Liver (tissue), 9 donors: ENCODE data around the gene PTK7. TPM values are rescaled to one million over a fixed set of nuclear protein-coding genes. Genes with fewer than 3 reads are reported as not detected.

ENCODE experiments used
- DNase-seq: peaks from one replicate; pipeline ENCODE4 v3.0.0-alpha.2; 2017; ENCODE audit warnings: low spot score
- H3K27ac ChIP-seq, 2 donors: one replicate each; pipeline ENCODE4 v1.7.0; 2013; ENCODE audit warnings: inconsistent platforms in 2 of 2, low read length in 2 of 2, control low read depth in 1 of 2, low read depth in 1 of 2, mild to moderate bottlenecking in 1 of 2
- H3K27me3 ChIP-seq, 4 donors: one replicate each; pipeline versions ENCODE4 v1.6.1 to v1.7.0; 2013; ENCODE audit warnings: low read length in 3 of 4, inconsistent platforms in 1 of 4, mild to moderate bottlenecking in 1 of 4, moderate library complexity in 1 of 4; ENCODE audit not compliant: control insufficient read depth in 4 of 4, insufficient read depth in 4 of 4
- H3K36me3 ChIP-seq, 4 donors: one replicate each; pipeline versions ENCODE4 v1.6.1 to v1.7.0; 2013; ENCODE audit warnings: low read length in 3 of 4, mild to moderate bottlenecking in 3 of 4, low read depth in 1 of 4, moderate library complexity in 1 of 4; ENCODE audit not compliant: control insufficient read depth in 4 of 4, insufficient read depth in 3 of 4
- H3K4me1 ChIP-seq, 4 donors: one replicate each; pipeline versions ENCODE4 v1.6.1 to v1.7.0; 2013; ENCODE audit warnings: low read length in 3 of 4, mild to moderate bottlenecking in 3 of 4, moderate library complexity in 1 of 4; ENCODE audit not compliant: control insufficient read depth in 4 of 4, insufficient read depth in 4 of 4
- H3K4me3 ChIP-seq, 3 donors: one replicate each; pipeline versions ENCODE4 v1.6.1 to v1.7.0; 2013; ENCODE audit warnings: low read length in 3 of 3, control low read depth in 1 of 3, low read depth in 1 of 3, mild to moderate bottlenecking in 1 of 3
- H3K9ac ChIP-seq, 2 donors: one replicate each; pipeline ENCODE4 v1.7.0; 2013; ENCODE audit warnings: low read length in 2 of 2, mild to moderate bottlenecking in 2 of 2, moderate library complexity in 2 of 2, control low read depth in 1 of 2, low read depth in 1 of 2
- H3K9me3 ChIP-seq, 4 donors: one replicate each; pipeline versions ENCODE4 v1.6.1 to v1.7.0; 2013; ENCODE audit warnings: low read length in 3 of 4; ENCODE audit not compliant: control insufficient read depth in 4 of 4
- EGR1 ChIP-seq, 2 donors: IDR thresholded peaks; 2 replicates each; pipeline ENCODE4 v1.6.1; 2016 to 2018; ENCODE audit warnings: antibody characterized with exemption in 2 of 2, low read depth in 2 of 2
- FOXA1 ChIP-seq: IDR thresholded peaks from 2 replicates; pipeline ENCODE4 v1.6.1; 2016; ENCODE audit warnings: antibody characterized with exemption
- FOXA2 ChIP-seq: IDR thresholded peaks from 2 replicates; pipeline ENCODE4 v1.6.1; 2016; ENCODE audit warnings: antibody characterized with exemption
- GABPA ChIP-seq, 2 donors: IDR thresholded peaks in 1 of 2; conservative IDR thresholded peaks in 1 of 2; 2 replicates each; pipeline ENCODE4 v1.6.1; 2016; ENCODE audit warnings: antibody characterized with exemption in 2 of 2, mild to moderate bottlenecking in 1 of 2, moderate library complexity in 1 of 2
- HNF4A ChIP-seq, 2 donors: conservative IDR thresholded peaks; 2 replicates each; pipeline ENCODE4 v1.6.1; 2016; ENCODE audit warnings: antibody characterized with exemption in 2 of 2, mild to moderate bottlenecking in 2 of 2
- HNF4G ChIP-seq: IDR thresholded peaks from 2 replicates; pipeline ENCODE4 v1.6.1; 2016; ENCODE audit warnings: antibody characterized with exemption
- JUND ChIP-seq, 2 donors: IDR thresholded peaks; 2 replicates each; pipeline ENCODE4 v1.6.1; 2016; ENCODE audit warnings: antibody characterized with exemption in 2 of 2
- NR2F2 ChIP-seq: IDR thresholded peaks from 2 replicates; pipeline ENCODE4 v1.6.1; 2016; ENCODE audit warnings: antibody characterized with exemption
- RAD21 ChIP-seq, 2 donors: IDR thresholded peaks; 2 replicates each; pipeline ENCODE4 v1.6.1; 2016; ENCODE audit warnings: antibody characterized with exemption in 2 of 2, mild to moderate bottlenecking in 2 of 2
- RXRA ChIP-seq, 2 donors: IDR thresholded peaks; 2 replicates each; pipeline ENCODE4 v1.6.1; 2017 to 2018; ENCODE audit warnings: antibody characterized with exemption in 2 of 2, mild to moderate bottlenecking in 1 of 2
- SP1 ChIP-seq: IDR thresholded peaks from 2 replicates; pipeline ENCODE4 v1.6.1; 2018; ENCODE audit warnings: antibody characterized with exemption, mild to moderate bottlenecking
- TAF1 ChIP-seq: conservative IDR thresholded peaks from 2 replicates; pipeline ENCODE4 v1.6.1; 2016; ENCODE audit warnings: antibody characterized with exemption, mild to moderate bottlenecking
- YY1 ChIP-seq: IDR thresholded peaks from 2 replicates; pipeline ENCODE4 v1.6.1; 2016; ENCODE audit warnings: antibody characterized with exemption, mild to moderate bottlenecking
- ZBTB33 ChIP-seq: IDR thresholded peaks from 2 replicates; pipeline ENCODE4 v1.6.1; 2016; ENCODE audit warnings: antibody characterized with exemption
- WGBS: extraction: QIAGEN DNeasy Blood & Tissue Kit; methylation state at CpG from one replicate; pipeline ENCODE4 v1.1.7; 2013; 5-methylcytosine and 5-hydroxymethylcytosine counted together
- polyA plus RNA-seq, 2 donors: library from polyadenylated mRNA; stranded (reverse) in 1 of 2; unstranded in 1 of 2; fragments of 200-250 nt in 1 of 2; fragments of >200 nt in 1 of 2; fragmentation: Nextera tagmentation in 1 of 2; extraction: Ambion mirVana in 1 of 2; gene quantifications; one replicate each; pipeline versions ENCODE4 v1.2.1 to v1.2.3, GENCODE V29; 2013 to 2015
- total RNA-seq, 2 donors: library from RNA; depleted of rRNA; stranded (reverse); fragments of >200 nt; gene quantifications; one replicate each; pipeline ENCODE4 v1.2.3, GENCODE V29; 2014
- TF ChIP-seq, protein P1 (sequence below): IDR thresholded peaks from 2 replicates; pipeline ENCODE4 v1.6.1; 2016; ENCODE audit warnings: antibody characterized with exemption, mild to moderate bottlenecking
- TF ChIP-seq, protein P2 (sequence below): IDR thresholded peaks from 2 replicates; pipeline ENCODE4 v1.6.1; 2016; ENCODE audit warnings: antibody characterized with exemption
- TF ChIP-seq, protein P3 (sequence below): fragments of 150-350 bp; IDR thresholded peaks from 2 replicates; pipeline ENCODE4 v1.5.1; 2017; ENCODE audit warnings: improper control_type of control experiment, low read depth, low read length; ENCODE audit not compliant: missing input control
- TF ChIP-seq, protein P4 (sequence below): IDR thresholded peaks from 2 replicates; pipeline ENCODE4 v1.6.1; 2016; ENCODE audit warnings: antibody characterized with exemption
- donor health status: healthy.
- donor health status: healthy.
- donor health status: healthy.
- donor health status: healthy.
- donor health status: healthy.

The PTK7 gene
- total and polyA plus RNA-seq, 4 donors = 0.67 to 10.5 (median 1.3) TPM

DNA sequence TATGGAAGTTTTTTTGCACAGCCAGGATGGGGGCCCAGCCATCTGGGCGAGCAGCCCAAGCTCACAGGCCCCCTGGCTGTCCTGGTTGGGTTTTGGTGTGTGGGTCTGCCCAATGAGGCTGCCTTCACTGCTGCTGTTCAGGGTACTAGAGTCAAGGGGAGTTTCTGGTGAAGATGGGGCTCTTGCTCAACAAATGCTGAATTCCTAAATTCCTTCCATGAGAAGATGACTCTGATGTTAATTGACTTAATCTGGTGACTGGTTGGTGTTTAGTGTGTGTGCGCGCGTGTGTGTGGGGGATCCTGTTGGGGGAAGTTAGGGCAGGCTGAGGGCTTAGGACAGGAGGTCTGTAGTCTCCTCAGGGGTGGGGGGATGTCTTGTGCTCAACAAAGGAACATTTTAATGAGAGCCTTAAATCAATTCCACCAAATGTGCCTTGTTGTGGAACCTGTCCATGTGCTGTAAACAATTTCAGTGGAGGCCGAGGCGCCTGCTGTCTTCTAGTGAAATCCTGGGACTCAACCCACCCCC, 1.9 kb downstream of the PTK7 start:
- Histone ChIP-seq H3K4me3 (no peak overlapping the region), H3K36me3 (peaks cover under 1 to 15% (median 10%) of the 10 kb centered on the region in 4 donors), H3K27me3 (no peaks in the 10 kb centered on the region), H3K27ac (no peak overlapping the region), H3K4me1 (peaks cover 4 to 16% (median 7%) of the 10 kb centered on the region in 4 donors), H3K9me3 (no peaks in the 10 kb centered on the region), H3K9ac (no peak overlapping the region)
- no peak for DNase-seq
- TF ChIP-seq GABPA (IDR thresholded peaks at IDR 0.05 in 1 of 2, conservative IDR thresholded peaks at IDR 0.05 in 1 of 2) = no peak
- no peak for TF ChIP-seq TAF1
- no peak for TF ChIP-seq NR2F2
- TF ChIP-seq FOXA1 = no peak
- TF ChIP-seq, protein P1, sequence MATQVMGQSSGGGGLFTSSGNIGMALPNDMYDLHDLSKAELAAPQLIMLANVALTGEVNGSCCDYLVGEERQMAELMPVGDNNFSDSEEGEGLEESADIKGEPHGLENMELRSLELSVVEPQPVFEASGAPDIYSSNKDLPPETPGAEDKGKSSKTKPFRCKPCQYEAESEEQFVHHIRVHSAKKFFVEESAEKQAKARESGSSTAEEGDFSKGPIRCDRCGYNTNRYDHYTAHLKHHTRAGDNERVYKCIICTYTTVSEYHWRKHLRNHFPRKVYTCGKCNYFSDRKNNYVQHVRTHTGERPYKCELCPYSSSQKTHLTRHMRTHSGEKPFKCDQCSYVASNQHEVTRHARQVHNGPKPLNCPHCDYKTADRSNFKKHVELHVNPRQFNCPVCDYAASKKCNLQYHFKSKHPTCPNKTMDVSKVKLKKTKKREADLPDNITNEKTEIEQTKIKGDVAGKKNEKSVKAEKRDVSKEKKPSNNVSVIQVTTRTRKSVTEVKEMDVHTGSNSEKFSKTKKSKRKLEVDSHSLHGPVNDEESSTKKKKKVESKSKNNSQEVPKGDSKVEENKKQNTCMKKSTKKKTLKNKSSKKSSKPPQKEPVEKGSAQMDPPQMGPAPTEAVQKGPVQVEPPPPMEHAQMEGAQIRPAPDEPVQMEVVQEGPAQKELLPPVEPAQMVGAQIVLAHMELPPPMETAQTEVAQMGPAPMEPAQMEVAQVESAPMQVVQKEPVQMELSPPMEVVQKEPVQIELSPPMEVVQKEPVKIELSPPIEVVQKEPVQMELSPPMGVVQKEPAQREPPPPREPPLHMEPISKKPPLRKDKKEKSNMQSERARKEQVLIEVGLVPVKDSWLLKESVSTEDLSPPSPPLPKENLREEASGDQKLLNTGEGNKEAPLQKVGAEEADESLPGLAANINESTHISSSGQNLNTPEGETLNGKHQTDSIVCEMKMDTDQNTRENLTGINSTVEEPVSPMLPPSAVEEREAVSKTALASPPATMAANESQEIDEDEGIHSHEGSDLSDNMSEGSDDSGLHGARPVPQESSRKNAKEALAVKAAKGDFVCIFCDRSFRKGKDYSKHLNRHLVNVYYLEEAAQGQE = no peak
- TF ChIP-seq HNF4G = no peak
- TF ChIP-seq FOXA2 = no peak
- TF ChIP-seq, protein P2, sequence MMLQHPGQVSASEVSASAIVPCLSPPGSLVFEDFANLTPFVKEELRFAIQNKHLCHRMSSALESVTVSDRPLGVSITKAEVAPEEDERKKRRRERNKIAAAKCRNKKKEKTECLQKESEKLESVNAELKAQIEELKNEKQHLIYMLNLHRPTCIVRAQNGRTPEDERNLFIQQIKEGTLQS = no peak
- TF ChIP-seq JUND (IDR thresholded peaks at IDR 0.05) = no peak
- TF ChIP-seq ZBTB33 = no peak
- WGBS = 94% methylated on average over 6 of the region's 6 CpGs

DNA sequence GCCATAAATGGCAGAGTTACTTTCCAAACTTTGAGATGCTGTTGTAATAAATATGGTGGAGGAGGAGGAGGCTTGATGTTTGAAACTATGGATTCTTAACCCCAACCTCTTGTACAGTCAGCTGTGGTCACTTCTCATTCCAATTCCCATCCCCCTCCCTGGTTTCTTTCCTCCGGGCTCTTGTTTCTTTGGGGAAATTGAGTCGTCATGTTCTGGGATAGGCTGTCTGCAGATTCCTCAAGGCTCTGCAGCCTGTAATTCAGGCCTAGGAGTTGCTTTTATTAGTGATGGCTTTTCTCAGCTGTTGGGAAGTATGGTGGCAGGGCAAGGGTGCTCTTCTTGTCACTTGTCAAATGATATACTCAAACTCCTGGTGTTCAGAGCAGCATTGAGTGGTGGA, 2.6 kb downstream of the PTK7 start:
- Histone ChIP-seq H3K4me1 (peaks cover 4 to 16% (median 7%) of the 10 kb centered on the region in 4 donors), H3K36me3 (peaks cover 0 to 11% (median 8%) of the 10 kb centered on the region in 4 donors), H3K9ac (no peak overlapping the region), H3K9me3 (no peaks in the 10 kb centered on the region), H3K27ac (no peak overlapping the region), H3K27me3 (no peaks in the 10 kb centered on the region), H3K4me3 (no peak overlapping the region)
- DNase-seq = no peak
- WGBS = 95% methylated on average over 2 of the region's 2 CpGs
- TF ChIP-seq, protein P3, sequence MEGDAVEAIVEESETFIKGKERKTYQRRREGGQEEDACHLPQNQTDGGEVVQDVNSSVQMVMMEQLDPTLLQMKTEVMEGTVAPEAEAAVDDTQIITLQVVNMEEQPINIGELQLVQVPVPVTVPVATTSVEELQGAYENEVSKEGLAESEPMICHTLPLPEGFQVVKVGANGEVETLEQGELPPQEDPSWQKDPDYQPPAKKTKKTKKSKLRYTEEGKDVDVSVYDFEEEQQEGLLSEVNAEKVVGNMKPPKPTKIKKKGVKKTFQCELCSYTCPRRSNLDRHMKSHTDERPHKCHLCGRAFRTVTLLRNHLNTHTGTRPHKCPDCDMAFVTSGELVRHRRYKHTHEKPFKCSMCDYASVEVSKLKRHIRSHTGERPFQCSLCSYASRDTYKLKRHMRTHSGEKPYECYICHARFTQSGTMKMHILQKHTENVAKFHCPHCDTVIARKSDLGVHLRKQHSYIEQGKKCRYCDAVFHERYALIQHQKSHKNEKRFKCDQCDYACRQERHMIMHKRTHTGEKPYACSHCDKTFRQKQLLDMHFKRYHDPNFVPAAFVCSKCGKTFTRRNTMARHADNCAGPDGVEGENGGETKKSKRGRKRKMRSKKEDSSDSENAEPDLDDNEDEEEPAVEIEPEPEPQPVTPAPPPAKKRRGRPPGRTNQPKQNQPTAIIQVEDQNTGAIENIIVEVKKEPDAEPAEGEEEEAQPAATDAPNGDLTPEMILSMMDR = no peak
- TF ChIP-seq RXRA (IDR thresholded peaks at IDR 0.05) (no peak), JUND (IDR thresholded peaks at IDR 0.05) (no peak), EGR1 (IDR thresholded peaks at IDR 0.05; ENCODE audit: low read depth in 2 of 2) (no peak), NR2F2 (no peak), ZBTB33 (no peak), YY1 (no peak), HNF4A (conservative IDR thresholded peaks at IDR 0.05) (no peak), FOXA1 (no peak), FOXA2 (no peak), HNF4G (no peak), RAD21 (IDR thresholded peaks at IDR 0.05) (no peak), SP1 (no peak)
- TF ChIP-seq, protein P4, sequence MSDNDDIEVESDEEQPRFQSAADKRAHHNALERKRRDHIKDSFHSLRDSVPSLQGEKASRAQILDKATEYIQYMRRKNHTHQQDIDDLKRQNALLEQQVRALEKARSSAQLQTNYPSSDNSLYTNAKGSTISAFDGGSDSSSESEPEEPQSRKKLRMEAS = no peak
- TF ChIP-seq, protein P2 = no peak
- TF ChIP-seq, protein P1 = no peak
